ENCODE data around the gene CLEC20A. TPM values are rescaled to one million over a fixed set of nuclear protein-coding genes. Genes with fewer than 3 reads are reported as not detected.

The CLEC20A gene
- total RNA-seq, 1 donor from 2014 or later = not detected

DNA sequence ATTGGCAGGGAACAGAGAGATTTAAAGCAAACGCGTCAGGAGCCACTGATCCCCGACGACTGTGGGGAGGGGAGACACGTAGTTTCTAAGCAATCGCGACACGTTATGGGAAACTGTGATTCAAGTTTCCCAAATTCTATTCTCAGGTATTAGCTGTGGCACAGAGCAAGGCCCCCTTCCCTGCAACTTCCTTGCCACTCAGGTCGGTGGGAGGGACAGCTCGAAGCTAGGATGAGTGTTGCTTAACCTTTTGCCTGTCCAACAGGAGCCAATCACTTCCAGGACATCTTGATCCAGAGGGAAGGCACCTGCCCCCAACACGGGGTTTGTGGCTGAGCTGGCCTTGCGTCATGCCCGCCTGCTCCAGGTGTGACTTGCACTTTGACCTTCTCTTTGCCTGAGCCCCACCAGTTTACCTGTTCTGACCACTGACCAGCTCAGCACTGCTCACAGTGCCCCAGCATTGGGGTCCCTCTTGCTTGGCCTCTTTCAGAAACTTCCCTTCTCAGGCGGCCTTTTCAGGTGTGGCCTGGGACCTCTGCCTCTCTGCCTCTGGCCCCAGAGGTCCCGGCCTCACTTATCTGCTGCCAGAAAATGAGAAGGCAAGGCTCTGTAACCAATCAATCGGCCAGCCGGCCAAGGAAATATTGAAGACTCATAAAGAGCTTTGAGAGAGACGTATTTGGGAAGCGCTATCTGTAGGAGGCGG lies 40.8 kb upstream of the CLEC20A start:
- peaks cover 50% of the 10 kb centered on the region for H3K4me1 Mint-ChIP-seq (ENCODE audit: low read depth)
- H3K27ac Mint-ChIP-seq (ENCODE audit: unreplicated experiment) = peak overlapping the region; percentile 92
- DNase-seq (ENCODE audit: low spot score) = no peak
- H3K9me3 Mint-ChIP-seq (ENCODE audit: low read depth) = no peaks in the 10 kb centered on the region
- H3K27me3 Mint-ChIP-seq (ENCODE audit: low read depth) = no peaks in the 10 kb centered on the region
- TF ChIP-seq, protein P1, sequence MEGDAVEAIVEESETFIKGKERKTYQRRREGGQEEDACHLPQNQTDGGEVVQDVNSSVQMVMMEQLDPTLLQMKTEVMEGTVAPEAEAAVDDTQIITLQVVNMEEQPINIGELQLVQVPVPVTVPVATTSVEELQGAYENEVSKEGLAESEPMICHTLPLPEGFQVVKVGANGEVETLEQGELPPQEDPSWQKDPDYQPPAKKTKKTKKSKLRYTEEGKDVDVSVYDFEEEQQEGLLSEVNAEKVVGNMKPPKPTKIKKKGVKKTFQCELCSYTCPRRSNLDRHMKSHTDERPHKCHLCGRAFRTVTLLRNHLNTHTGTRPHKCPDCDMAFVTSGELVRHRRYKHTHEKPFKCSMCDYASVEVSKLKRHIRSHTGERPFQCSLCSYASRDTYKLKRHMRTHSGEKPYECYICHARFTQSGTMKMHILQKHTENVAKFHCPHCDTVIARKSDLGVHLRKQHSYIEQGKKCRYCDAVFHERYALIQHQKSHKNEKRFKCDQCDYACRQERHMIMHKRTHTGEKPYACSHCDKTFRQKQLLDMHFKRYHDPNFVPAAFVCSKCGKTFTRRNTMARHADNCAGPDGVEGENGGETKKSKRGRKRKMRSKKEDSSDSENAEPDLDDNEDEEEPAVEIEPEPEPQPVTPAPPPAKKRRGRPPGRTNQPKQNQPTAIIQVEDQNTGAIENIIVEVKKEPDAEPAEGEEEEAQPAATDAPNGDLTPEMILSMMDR (IDR thresholded peaks at IDR 0.05) = no peak
- H3K36me3 Mint-ChIP-seq (ENCODE audit: low read depth) = no peaks in the 10 kb centered on the region
- H3K4me3 Mint-ChIP-seq (ENCODE audit: unreplicated experiment) = no peak overlapping the region

DNA sequence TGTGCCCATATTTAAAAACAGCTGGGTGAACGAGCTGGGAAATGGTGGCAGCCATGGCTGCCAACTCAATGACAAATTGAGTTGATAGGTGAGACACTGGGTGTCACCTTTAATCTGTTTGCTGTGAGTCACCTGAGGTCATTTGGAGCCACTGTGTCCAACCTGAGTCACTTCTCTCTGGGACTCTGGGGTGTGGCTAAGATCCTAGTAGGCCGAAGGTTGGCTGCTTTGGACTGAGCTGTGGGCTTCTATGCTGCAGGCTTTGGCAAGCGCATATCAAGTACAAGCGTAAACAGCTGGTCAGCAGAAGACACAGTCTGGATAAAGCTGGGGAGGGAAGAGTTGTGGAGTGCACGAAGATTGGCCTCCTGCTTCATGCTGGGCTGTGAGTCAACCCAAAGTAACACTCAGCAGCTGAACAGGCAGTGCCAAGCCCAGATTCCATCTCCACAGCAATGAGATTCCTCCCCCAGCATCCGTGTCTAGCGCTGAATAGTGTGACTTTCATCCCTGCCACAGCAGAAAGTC lies 40.1 kb upstream of the CLEC20A start:
- Mint-ChIP-seq H3K27me3 (ENCODE audit: low read depth) (no peaks in the 10 kb centered on the region), H3K9me3 (ENCODE audit: low read depth) (no peaks in the 10 kb centered on the region), H3K4me1 (ENCODE audit: low read depth) (peaks cover 53% of the 10 kb centered on the region), H3K36me3 (ENCODE audit: low read depth) (no peaks in the 10 kb centered on the region), H3K27ac (ENCODE audit: unreplicated experiment) (peak overlapping the region; percentile 92), H3K4me3 (ENCODE audit: unreplicated experiment) (no peak overlapping the region)
- DNase-seq (ENCODE audit: low spot score) = no peak
- TF ChIP-seq, protein P1 (IDR thresholded peaks at IDR 0.05) = no peak

DNA sequence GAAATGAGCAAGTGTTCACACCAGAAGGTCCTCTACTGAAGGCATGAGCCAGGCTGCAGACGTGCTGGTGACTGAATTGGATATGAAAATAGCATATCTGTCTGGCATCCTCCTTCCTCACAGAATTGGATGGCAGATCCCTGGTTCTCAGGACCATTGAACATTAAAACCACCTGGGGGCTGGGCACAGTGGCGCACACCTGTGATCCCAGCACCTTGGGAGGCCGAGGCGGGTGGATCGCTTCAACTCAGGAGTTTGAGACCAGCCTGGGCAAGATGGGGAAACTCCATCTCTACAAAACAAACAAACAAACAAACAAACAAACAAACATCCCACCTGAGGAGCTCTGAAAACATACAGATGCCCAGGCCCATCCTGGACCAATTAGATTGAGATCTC lies 39.6 kb upstream of the CLEC20A start:
- H3K27ac Mint-ChIP-seq (ENCODE audit: unreplicated experiment) = peak overlapping the region; percentile 32
- H3K4me3 Mint-ChIP-seq (ENCODE audit: unreplicated experiment) = no peak overlapping the region
- TF ChIP-seq, protein P1 (IDR thresholded peaks at IDR 0.05) = no peak
- H3K27me3 Mint-ChIP-seq (ENCODE audit: low read depth) = no peaks in the 10 kb centered on the region
- H3K36me3 Mint-ChIP-seq (ENCODE audit: low read depth) = no peaks in the 10 kb centered on the region
- H3K4me1 Mint-ChIP-seq (ENCODE audit: low read depth) = peaks cover 49% of the 10 kb centered on the region
- H3K9me3 Mint-ChIP-seq (ENCODE audit: low read depth) = no peaks in the 10 kb centered on the region
- DNase-seq (ENCODE audit: low spot score) = no peak

DNA sequence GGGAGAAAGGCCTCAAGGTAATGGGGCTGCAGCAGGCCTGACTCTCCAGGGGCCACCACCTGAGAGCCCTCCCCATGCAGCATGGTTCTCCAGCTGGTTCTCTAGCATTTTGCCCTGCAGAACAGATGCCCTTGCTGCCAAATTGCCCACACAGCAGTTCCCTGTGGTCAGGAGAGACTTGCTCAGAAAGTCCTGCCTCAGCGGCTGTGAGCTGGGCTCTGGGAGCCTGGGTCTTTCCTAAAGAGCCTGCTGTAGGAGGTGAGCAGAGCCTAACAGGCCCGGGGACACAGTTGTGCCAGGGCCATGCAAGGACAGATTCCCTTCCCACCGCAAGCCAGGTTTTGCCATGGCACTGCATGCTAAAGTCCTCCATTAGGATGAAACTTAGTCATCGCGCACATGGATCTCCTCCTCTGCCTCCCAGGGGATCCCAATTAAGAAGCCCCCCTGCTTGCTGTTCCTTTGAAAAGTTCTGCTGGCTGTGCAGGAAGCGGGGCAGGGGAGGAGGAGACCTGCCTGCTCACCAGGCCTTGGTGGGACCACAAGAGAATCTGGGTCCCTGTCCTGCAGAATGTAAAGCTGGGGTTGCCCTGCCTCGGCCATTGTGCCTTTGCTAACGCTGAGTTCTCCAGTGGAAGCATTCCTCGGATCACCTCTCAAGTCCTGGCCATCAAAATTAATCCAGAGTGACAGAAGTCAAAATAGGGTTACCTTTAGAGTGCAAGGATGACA lies 37.5 kb upstream of the CLEC20A start:
- Mint-ChIP-seq H3K27me3 (ENCODE audit: low read depth) (no peaks in the 10 kb centered on the region), H3K9me3 (ENCODE audit: low read depth) (no peaks in the 10 kb centered on the region), H3K4me1 (ENCODE audit: low read depth) (peaks cover 50% of the 10 kb centered on the region)

More for the DNA sequence above, 37.5 kb upstream of the CLEC20A start:
- TF ChIP-seq, protein P1 (IDR thresholded peaks at IDR 0.05) = no peak
- Mint-ChIP-seq H3K27ac (ENCODE audit: unreplicated experiment) (no peak overlapping the region), H3K36me3 (ENCODE audit: low read depth) (no peaks in the 10 kb centered on the region), H3K4me3 (ENCODE audit: unreplicated experiment) (no peak overlapping the region)
- no peak for DNase-seq (ENCODE audit: low spot score)
